GM12873 (cell line): ENCODE measurements around the gene GLT8D1.
A peak's percentile ranks its signal among the peaks of the same experiment; 100 is the strongest.

ENCODE experiments used
- TF ChIP-seq, protein P1 (sequence below): IDR thresholded peaks from 2 replicates; pipeline ENCODE4 v1.5.1; 2012; ENCODE audit warnings: low read depth, mild to moderate bottlenecking, moderate library complexity, low read length, control low read depth; ENCODE audit not compliant: insufficient read depth; ENCODE audit errors: missing control alignments

GLT8D1 gene

DNA sequence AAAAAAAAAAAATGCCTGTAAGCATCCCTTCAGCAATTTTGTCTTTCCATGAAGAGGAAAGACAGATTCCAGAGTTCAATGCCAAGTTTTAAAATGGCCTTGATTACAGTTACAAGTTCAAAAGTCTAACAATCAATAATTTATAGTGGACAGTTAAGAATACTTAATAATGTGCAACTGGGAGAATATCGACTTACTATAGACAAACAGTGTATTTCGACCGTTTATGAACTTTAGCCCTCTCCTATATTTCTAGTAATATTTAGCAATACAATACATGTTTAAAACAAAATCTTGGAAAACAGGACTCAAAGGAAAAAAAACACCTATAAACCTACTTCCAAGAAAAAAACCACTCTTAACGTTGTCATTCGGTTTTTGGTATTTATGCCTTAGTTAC, 21.4 kb downstream of the GLT8D1 start:
- TF ChIP-seq, protein P1, sequence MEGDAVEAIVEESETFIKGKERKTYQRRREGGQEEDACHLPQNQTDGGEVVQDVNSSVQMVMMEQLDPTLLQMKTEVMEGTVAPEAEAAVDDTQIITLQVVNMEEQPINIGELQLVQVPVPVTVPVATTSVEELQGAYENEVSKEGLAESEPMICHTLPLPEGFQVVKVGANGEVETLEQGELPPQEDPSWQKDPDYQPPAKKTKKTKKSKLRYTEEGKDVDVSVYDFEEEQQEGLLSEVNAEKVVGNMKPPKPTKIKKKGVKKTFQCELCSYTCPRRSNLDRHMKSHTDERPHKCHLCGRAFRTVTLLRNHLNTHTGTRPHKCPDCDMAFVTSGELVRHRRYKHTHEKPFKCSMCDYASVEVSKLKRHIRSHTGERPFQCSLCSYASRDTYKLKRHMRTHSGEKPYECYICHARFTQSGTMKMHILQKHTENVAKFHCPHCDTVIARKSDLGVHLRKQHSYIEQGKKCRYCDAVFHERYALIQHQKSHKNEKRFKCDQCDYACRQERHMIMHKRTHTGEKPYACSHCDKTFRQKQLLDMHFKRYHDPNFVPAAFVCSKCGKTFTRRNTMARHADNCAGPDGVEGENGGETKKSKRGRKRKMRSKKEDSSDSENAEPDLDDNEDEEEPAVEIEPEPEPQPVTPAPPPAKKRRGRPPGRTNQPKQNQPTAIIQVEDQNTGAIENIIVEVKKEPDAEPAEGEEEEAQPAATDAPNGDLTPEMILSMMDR: no peak

DNA sequence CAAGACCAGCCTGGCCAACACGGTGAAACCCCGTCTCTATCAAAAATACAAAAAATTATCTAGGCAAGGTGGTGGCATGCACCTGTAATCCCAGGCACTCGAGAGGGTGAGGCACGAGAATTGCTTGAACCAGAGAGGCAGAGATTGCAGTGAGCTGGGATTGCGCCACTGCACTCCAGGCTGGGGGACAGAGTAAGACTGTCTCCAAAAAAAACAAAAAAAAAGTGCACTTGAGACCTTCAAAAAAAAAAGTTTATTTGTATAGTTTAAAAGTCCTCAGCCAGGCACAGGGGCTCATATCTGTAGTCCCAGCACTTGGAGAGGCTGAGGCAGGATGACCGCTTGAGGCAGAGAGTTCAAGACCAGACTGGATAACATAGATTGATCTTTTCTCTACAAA, 22.0 kb downstream of the GLT8D1 start:
- TF ChIP-seq, protein P1: no peak

DNA sequence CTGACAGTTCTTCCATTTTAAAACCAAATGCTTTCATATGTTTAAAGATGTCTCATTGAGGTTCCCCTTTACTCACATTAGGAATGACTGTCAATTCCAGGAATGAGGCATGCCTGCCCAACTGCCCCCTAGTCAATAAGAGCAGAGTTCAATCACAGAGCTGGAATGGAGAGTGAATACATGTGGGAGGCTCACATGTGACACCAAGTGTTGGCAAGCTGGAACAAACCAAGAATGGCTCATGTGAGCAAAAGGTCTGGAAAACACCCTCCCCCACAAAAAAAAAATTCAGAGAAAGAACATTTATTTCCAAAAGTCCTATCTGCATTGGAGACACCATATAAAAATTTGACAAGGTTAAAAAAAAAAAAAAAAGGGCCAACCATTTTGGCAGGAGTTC, 23.6 kb downstream of the GLT8D1 start:
- TF ChIP-seq, protein P1: peak; percentile 33

DNA sequence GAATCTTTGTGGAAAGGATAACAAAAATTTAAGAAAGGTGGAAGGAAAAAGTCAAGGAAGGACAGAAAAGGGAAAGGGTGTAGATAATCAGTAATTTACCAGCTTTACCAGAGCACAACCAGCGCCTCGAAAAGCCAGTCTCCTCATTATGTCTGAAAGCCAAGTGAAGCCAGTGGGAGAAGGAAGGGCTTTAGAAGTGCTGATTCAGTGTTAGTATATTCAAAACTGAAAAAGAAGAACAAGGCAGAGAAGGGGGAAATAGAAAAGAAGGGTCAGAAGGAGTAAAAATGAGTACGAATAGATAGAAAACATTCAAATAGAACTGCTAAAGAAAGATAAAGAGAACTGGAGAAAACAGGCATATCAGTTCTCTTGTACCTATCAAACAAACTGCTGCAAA, 24.0 kb downstream of the GLT8D1 start:
- TF ChIP-seq, protein P1: no peak

DNA sequence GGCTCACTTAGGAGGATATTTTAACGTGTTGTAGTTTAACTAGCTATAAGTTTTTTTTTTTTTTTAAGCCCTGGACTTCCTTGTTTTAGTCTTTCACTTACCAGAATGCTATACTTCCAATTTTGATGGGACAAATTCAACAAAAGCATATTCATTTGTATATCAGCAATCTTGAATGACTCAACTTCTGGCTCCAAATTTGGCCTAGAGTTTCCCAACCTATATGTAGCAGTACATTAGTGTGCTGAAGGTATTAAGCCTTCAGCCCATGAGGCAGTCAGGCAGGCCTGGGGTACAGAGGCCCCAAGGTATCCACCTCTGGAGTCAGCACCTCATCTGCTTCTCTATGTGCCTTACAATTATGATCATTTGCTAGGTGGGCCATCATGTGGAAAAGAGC, 25.8 kb downstream of the GLT8D1 start:
- TF ChIP-seq, protein P1: no peak

DNA sequence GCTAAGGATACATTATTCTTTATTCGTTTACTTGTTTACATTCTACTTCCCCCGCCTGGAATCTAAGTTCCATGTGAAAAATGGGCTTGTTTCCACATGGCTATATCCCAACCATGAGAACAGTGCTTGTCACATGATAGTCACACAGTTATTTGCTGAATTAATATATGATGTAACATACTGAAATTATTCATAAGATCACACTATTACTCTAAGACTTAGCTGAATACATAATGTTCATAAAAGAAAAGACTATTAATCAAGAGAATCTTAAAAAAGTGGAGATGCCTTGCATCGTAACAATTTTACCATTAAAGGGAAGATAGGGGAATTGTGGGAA, 26.4 kb downstream of the GLT8D1 start:
- TF ChIP-seq, protein P1: no peak

DNA sequence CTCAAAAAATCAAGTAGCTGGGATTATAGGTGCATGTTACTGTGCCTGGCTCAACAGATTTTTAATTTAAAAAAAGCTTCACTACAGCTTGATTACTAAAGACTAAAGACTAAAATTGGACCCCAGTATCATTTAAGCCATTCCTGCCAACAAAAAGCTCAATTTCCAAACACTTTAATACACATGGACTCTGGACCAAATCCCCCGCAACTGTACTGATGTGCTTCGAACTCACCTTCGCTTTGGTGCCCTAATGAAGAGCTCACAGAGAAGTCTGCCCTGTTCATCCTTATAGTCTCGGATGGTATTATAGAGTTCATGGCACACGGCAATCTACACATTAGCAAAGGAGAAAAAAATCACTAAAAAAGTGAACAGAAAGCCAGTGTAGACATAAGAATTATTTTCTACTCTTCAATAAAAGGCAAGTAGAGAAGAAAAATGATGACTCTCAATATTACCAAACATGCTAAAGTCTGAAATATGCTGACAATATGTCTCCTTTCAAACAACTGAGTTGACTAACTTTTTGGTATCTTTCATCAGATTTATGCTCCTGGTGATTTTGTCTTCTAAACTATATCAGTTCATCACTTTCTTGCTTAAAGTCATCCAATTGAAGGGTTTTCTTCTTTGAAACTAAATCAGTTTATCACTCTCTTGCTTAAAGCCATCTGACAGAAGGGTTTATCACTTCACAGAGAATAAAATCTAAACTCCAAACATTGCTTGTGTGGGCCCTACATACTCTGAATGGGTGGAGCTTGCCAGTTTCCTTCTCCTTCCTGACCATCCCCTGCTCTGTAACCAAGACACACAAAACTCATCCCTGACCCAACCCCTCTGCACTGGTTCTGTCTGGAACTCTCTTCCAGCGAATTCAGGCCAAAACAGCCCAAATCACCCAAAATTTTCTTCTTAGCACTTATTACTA, 27.1 kb downstream of the GLT8D1 start:
- TF ChIP-seq, protein P1: no peak
